HG02588 (cell line): Measurements from ENCODE around the gene RGS16.
A peak's percentile ranks its signal among the peaks of the same experiment; 100 is the strongest.

Source experiments
- ATAC-seq: cut with Tn5 transposase; IDR thresholded peaks from one replicate; pipeline ENCODE4 v1.9.1; 2021; ENCODE audit warnings: mild to moderate bottlenecking, moderate library complexity; ENCODE audit not compliant: unreplicated experiment

RGS16 gene

DNA sequence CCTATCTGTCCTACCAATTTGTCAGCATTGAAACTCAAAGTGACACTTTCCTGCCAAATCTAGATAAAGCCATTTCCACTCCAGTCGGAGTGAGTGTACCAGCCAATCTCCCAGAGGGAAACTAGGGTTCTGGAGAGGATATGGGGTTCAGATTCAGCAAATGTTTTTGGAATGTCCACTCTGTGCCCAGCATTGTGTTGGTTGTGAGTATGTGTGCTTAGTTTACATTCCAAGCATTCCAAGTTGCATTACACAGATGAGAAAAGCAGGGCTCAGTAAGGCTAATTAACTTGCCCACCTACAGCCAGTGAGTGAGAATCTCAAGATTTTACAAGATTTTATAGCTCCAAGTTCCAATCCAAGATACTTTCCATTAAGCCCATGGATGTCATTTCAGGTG is 26.4 kb upstream of the RGS16 start:
- no peak for ATAC-seq

DNA sequence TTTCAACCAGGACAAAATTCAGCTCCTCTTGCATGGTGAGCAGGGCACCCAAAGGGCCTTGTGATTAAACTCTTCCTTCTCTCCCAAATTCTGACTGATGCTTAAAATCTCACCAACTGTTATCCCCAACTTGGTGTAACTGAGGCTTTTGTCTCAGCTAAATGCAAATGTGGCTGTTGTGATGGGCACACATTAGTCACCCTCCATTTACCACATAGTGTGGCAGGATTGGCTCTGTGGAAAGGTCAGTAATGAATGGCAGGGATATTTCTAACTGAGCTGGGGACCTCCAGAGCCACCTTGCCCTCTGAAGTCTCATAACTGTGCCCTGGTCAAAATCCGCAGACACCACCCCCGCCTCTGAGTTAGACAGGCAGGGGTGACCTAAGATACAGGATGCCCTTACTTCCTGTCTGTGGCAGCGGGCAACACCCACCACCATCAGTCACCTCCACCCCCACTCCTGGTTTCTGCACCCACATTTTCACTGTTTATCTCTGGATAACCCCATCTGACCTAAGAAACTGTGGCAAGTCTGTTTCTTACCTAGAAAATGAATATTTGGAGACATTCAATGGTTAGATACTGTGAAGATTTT is 25.4 kb upstream of the RGS16 start:
- ATAC-seq = peak; percentile 63

DNA sequence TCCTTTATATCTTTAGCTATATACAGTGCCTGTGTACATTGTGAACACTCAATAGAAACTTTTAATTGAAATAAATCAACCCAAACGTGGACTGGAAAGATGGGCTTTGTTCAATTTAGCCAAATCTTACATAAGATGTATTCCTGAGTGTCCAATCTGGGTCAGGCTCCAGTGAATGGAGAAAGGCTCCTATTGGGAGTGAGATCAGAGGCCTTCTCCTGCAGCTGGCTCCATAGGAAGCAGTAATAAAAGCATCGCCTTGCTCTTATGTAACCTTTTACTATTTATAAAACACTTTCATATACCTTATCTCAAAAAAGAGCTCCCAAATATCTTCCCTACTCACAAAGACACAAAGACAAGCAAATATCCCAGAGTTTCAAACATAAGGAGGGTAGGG is 24.9 kb upstream of the RGS16 start:
- ATAC-seq = no peak

DNA sequence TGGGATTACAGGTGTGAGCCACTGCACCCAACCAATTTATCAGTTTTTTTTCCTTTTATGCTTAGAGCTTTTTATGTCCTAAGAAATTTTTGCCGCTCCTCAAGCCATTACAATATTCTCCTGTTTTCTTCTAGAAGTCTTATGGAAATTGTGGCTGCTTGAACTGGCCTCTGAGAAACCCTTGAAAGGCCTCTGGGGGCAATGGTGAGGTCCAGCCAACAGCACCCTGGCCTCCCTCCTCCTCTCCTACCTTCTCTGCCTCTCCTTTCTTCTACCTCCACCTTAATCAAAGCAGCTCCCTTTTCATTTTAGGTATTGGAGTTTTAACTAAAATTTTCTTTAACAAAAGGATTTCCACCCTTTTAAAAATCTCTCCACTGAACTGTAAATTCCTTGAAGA is 24.5 kb upstream of the RGS16 start:
- ATAC-seq = no peak

DNA sequence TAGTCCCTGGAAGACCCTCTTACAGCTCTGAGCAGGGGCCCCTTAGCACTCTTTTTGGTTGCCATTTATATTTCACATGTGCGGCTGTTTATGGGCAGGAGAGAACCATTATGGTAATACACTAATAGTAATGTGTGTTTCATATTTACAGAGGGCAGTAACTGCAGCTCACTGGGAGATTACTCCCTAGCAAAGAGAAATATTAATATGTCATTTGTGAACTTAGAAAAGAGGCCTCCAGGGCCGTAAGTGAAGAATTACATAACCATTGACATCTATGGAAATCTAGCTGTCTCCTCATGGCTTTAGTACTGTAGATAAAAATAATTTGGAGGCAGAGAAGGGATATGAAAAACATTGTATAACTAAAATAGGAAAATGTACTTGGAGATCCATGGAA is 23.4 kb upstream of the RGS16 start:
- ATAC-seq = no peak

DNA sequence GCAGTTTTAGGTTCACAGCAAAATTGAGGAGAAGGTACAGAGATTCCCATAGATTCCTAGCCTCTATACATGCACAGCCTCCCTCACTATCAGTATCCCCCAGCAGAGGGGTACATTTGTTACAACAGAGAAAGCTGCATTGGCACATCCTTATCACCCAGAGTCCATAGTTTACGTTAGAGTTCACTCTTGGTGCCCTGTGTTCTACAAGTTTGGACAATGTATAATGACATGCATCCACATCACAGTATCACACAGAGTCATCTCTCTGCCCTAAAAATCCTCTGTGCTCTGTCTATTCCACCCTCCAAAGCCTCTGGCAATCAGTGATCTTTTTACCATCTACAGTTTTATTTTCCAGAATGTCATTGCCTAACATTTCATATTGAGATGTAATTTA is 22.3 kb upstream of the RGS16 start:
- no peak for ATAC-seq

DNA sequence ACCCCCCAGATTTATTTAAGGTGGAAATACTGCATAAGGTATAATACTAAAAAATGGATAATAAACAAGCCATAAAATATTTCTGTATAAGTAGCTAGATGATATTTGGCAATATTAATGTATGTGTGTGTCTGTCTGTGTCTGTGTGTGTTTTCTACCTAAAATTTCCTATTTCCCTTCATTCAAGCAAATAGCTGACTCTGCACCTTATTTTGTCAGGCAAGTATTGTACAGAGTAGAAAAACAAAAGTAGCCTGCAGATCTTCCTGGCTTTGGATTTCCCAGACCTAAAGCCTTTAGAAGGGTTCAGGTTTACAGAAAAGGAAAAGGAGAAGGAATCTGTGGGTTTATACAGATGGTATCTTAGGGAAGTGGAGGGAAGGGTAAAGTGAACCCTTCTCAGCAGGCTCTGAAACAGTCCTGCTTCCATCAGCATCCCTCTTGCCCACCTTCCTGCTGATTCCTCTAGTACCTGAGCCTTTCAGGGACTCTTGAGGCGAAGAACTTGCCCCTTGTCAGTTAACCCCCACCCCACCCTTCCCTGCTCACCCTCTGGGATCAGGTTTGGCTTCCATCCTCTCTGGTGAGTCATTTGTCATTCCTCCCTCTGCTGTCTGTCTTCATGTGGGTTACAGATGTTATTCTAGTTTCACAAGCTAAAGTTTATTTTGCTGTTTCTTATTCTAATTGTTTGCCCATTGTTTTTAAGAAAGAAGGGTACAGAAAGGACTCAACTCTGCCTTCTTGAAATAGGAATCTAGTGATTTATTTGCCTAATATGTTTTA is 21.7 kb upstream of the RGS16 start:
- ATAC-seq = peak; percentile 36

DNA sequence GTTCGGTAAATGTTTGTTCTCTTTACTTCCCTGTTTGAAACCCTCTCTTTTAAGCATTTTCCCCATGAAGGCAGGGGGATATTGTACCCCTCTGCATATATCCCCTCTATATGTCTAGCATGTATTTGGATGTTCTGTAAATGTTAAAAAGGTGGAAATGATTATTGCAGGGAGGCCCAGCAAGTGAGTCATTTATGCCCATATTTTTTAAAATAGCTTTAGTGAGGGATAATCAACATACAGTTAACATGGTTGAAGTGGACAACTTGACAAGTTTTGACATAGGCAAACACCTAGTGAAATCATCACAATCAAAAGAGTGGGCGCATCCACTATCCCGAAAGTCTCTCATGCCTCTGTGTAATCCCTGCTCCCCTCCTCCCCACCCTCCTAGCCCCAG is 20.8 kb upstream of the RGS16 start:
- no peak for ATAC-seq

DNA sequence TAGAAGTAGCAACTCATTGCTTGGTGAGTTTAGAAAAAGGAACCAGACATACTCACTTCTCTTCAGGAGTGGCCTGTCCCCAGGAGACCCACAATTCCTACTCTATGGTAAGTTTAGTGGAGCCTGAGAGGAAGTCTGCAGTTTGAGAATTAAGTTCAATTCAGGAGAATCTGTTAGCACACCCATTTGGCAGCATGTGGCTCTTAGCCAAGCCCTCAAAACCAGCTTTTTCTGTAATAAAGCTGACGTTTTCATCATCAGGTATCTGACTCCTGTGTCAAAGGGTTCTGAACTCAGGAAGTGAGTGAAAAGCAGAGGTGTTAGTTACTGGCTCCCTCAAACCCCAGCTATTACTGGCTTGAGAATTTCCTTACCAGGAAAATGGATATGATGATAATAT is 20.4 kb upstream of the RGS16 start:
- no peak for ATAC-seq

DNA sequence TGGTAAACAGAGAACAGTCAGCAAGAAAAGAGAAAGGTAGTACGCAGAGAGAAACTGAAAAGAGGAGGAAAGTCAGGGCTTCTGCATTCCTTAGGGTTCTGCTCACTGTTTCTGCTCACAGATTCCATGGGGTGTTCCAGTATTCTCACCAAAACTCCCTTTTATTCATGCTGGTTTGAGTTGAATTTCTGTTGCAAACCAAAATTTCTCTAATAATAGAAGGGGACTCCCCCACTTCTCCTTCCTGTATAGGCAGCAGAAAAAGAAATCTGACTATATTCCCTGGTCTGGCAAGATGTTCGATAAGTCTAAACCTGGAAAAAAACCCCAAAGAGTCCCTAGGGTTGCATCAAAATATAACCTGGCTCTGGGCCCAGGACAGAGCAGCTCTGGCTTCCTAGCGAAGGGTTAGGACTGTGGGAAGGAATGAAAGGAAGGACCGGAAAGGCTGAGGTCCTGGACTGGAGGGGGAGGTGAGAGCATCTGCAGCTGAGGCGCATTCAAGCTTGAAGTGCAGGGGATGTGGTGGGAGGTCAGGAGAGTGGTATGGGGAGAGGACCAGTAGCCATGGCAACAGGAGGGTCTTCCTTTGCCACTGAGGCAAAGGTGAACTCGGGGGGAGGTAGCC is 18.8 kb upstream of the RGS16 start:
- peak; percentile 59 for ATAC-seq

DNA sequence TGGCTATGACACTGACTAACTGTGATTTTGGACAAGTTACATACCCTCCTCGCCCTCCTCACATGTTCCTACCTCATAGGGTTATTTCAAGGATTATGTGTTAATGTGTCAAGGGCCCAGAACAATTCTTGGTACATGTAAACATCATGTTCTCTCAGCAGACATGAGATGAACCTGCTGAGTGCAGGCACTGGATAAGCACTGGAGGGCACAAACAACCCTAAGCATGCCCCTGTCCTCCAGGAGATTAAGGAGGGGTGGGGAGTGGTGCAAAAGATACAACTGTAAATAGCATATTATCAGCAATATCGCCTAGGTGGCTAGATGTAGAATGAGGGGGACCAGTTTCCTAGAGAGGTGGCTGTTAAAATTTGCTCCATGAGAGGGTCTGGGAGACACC is 17.7 kb upstream of the RGS16 start:
- no peak for ATAC-seq

DNA sequence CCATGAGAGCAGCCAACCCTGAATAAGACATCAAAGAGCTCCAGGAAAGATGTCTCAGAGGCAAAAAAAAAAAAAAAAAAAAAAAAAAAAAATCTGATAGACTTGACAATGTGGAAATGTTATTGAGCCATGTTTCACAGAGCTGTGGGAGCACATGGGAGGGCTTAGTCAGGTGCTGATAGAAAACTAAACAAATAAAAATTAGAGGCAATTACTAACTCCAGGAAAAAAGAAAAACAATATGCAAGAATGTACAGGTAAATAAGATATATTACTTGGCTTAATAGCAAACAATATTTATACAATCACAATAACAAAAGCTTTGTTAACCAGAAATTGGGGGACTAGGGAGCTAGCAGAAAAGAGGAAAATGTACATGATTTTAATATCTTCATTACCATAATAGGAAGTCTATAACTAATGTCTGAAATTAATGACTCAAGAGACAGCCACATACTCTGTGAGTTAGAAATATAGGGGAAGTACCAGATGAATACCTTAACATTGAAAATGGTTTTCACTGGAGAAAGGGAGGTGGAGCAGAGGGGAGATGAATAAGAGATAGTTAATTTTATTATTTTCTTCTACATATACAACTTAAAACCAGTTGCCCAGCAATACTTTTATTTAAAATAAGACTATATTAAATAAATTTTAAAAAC is 16.9 kb upstream of the RGS16 start:
- no peak for ATAC-seq

DNA sequence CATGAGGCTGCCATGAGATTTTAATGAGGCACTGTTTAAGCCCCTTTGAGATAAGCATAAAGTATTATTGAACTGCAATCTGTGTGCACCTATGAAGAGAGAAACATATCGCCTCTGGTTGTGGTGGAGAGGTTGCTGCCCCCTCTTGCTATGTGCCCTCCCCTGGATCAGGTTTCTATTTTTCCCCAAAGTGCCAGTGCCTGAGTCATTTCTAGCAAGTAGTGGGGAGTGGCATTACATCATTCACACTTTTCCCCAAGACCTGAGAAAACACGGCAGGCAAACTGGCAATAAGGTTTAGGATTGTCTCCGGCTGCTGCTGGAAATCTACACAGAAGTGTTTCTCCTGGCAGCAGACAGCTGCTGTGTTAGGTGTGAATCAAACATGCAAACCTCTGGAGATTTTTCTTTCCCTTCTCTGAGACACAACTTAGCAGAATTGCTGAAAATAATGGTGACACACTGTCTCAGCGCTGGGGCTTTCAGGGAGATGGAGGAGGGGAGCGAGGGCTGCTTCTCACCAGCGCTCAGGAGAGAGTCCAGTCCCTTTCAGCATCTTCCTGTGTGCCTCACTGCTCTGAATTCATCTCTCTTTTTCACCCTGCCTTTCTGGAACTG is 13.7 kb upstream of the RGS16 start:
- no peak for ATAC-seq

DNA sequence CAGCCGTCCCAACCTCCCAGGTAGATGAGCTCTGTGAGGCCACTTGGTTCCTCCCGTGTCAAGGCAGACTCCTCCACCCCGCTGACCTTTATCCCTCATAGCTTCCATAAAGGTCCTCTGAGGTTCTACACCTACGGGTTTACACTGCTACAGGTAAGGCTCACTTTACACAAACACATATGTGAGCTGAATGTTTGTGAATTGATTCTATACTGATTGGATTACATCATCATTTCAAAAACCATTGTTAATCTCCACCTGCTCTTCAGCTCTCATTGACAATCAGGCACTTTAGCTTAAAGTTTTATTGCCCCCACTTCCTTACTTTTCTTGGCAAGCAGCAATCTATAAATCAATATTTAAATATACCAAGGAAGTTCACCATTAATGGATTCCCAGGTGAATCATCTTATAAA is 12.8 kb upstream of the RGS16 start:
- ATAC-seq = no peak

DNA sequence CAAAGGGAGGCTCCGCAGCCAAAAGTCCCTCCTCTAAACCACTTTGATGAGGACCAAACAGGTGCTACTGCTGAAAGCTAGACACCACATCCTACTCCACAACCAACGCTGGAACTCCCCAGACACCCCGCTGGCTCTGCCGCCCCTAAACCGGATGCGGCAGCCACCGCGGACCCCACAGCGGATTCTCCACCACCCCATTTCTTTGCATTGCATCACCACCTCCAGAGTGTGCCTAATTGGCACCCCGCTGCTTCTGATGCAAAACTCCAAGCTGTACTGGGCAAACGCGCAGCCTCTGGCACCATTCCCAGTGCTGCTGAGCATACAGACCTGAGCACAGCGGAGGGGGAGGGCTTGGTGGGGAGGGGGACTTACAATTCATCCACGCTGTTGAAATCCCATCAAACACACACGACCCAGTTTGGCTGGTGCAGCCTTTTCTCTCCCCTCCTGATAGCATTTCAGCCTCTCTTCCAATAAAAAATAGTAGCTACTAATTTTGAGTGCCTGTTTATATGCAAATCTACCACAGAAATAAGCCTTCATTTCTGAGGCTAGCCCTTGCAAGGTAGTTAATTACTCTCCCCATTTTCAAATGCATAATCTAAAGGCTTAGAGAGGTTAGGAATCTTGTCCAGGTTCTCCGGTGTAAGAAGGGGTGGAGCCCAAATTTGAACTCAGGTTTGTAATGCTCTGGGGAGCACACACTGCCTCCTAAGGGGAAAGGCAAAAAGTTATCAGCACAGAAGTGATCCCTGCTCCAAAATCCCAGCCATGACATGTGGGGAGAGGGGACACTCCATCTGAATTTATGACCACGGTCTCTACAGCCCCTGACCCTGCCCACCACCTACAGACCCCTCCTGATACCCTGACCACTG is 12.2 kb upstream of the RGS16 start:
- ATAC-seq = peak; percentile 60

DNA sequence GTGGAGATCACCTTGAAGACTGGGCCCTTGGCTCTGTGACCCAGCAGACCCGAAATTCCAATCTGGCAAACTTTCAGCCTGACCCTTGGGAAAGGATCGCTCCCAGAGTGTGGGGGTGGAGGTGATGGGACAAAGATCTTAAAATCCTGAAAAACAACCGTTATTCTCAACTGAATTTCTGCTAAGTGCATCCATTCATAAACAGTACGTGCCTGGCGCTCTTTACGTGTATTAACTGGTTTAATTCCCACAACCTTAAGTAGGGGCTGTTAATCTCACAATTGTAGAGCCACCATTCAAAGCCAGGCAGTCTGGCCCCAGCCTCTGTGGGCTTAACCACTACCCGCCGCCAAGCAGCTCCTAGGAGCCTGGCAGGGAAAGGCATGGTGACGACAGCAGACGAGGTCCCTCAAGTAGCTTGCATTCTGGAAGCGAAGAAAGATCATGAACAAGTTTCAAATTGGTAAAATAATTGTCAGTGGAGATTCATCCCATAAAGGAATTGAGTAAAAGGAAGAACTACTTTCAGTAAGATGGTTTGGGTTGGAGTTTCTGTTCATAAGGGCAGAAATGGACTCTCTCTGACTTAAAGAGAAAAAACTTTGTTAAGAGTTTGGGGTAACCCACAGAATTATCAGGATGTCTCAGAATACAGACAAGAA is 11.4 kb upstream of the RGS16 start:
- peak; percentile 18 for ATAC-seq

DNA sequence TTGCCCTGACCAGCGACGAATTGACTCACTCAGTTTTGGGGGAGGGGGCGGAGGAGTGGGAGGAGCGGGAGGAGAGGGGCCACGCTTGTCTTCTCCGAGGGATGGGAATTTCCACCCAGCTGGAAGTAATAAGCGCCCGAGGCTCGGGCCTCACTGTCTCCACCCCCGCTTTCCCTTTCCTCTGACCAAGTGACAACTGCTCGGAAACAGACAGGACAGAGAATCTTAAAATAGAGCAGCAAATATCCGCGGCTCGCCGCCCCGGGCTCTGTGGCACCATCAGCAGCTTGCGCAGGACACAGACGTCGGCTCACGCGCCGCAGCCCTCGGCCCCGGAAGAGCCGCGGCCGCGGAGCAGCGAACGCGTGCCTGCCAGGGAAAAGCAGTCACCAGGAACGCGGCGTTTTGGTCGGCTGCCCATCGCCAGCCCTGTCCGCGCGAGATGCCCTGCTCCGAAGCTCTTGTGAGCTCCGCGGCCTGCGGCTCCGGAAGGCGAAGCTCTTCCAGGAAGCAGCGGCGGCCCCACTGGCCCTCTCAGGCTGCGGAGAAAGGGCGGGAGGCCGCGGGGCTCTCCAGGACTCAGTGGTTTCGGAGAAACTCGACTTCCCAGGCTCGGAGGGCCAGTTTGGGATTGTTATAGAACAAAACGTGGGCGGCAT is 10.7 kb upstream of the RGS16 start:
- ATAC-seq = peak; percentile 41

DNA sequence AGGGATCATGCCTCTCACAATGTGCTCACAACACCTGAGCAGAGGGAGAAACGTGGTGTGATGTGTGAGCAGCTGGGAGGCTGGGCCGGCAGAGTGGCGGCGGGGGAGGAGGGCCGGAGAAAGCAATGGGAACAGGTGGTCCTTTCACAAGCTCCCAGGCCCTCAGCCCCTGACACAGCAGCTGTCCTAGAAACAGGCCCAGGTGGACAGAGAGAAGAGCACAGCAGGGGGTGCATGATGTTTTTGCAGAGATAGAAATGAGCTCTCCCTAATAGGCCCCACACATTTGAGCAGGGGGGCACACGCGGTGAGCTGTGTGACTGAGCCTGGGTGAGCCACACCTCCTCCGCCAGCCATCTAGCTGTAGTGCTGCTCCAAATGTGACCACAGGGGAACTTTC is 7.6 kb upstream of the RGS16 start:
- ATAC-seq = no peak

DNA sequence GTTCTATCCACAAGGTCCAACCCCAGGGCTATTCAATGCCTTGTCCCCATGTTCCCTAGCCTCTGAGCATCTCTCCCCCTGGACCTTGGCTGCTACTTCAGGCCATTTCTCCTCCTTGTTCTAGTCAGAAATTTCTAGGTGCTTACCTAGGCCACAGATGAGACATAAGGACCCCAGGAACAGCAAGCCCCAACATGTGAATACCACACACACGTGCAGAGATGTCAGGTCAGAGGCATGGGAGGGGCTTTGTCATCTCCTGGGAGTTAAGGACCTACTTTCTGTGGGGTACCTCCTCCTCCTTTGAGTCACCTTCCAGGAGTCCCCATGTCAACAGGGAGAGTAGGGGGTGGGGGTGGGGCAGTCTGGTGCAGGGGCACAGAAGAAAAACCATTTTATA is 7.1 kb upstream of the RGS16 start:
- ATAC-seq = no peak
